Fibroblast of lung (primary cell): Measurements from ENCODE around the gene VPS35L. TPM values are rescaled to one million over a fixed set of nuclear protein-coding genes. Genes with fewer than 3 reads are reported as not detected.

ENCODE experiments used
- DNase-seq, 2 donors: peaks; one replicate each; pipeline versions ENCODE4 v3.0.0 to v3.0.0-alpha.2; 2010; ENCODE audit warnings: low read depth in 2 of 2
- H2AFZ ChIP-seq: 2 replicates; pipeline ENCODE4 v1.5.1; 2012; ENCODE audit warnings: low read length, control low read depth, inconsistent platforms
- H3K27ac ChIP-seq: 2 replicates; pipeline ENCODE4 v1.5.1; 2011; ENCODE audit warnings: low read length, control low read depth; ENCODE audit not compliant: insufficient read depth
- H3K27me3 ChIP-seq: 2 replicates; pipeline ENCODE4 v1.5.1; 2011; ENCODE audit warnings: mild to moderate bottlenecking, low read length; ENCODE audit not compliant: control insufficient read depth, insufficient read depth
- H3K36me3 ChIP-seq: 2 replicates; pipeline ENCODE4 v1.5.1; 2011; ENCODE audit warnings: low read length; ENCODE audit not compliant: control insufficient read depth, insufficient read depth
- H3K4me1 ChIP-seq: 2 replicates; pipeline ENCODE4 v1.5.1; 2011; ENCODE audit warnings: low read length; ENCODE audit not compliant: control insufficient read depth, insufficient read depth; ENCODE audit errors: extremely low read depth
- H3K4me2 ChIP-seq: 2 replicates; pipeline ENCODE4 v1.5.1; 2011; ENCODE audit warnings: low read length, control low read depth; ENCODE audit not compliant: insufficient read depth; ENCODE audit errors: extremely low read depth
- H3K4me3 ChIP-seq, 4 experiments: fragments of 200-600 bp in 1 of 4; sonication (generic) in 1 of 4; replicated peaks in 1 of 4; 2 replicates each; pipeline ENCODE4 v1.5.1; 2011 to 2016; ENCODE audit warnings: low read length in 4 of 4, low read depth in 3 of 4, mild to moderate bottlenecking in 3 of 4, control low read depth in 2 of 4, inconsistent platforms in 1 of 4, mixed read lengths in 1 of 4; ENCODE audit not compliant: insufficient read depth in 1 of 4; ENCODE audit errors: control extremely low read depth in 1 of 4
- H3K79me2 ChIP-seq: 2 replicates; pipeline ENCODE4 v1.5.1; 2012; ENCODE audit warnings: mild to moderate bottlenecking, low read length, inconsistent platforms; ENCODE audit not compliant: control insufficient read depth, insufficient read depth
- H3K9ac ChIP-seq: 2 replicates; pipeline ENCODE4 v1.5.1; 2011; ENCODE audit warnings: mild to moderate bottlenecking, low read length, control low read depth; ENCODE audit not compliant: insufficient read depth
- H3K9me3 ChIP-seq: 2 replicates; pipeline ENCODE4 v1.5.1; 2012; ENCODE audit warnings: low read depth, low read length; ENCODE audit not compliant: control insufficient read depth, insufficient read depth
- H4K20me1 ChIP-seq: 2 replicates; pipeline ENCODE4 v1.5.1; 2011; ENCODE audit warnings: low read length; ENCODE audit not compliant: control insufficient read depth, insufficient read depth; ENCODE audit errors: extremely low read depth
- CTCF ChIP-seq, 2 donors: IDR thresholded peaks in 1 of 2; conservative IDR thresholded peaks in 1 of 2; 1 replicate in 1 of 2; 2 replicates in 1 of 2; pipeline ENCODE4 v1.5.1; 2011 to 2012; ENCODE audit warnings: low read length in 2 of 2, control low read depth in 1 of 2, inconsistent platforms in 1 of 2, low read depth in 1 of 2, mild to moderate bottlenecking in 1 of 2
- EZH2 ChIP-seq: IDR thresholded peaks from 2 replicates; pipeline ENCODE4 v1.5.1; 2012; ENCODE audit warnings: low read length, control low read depth, mild to moderate bottlenecking; ENCODE audit errors: missing control alignments
- polyA plus RNA-seq, 2 donors: library from polyadenylated mRNA; depleted of rRNA in 1 of 2; stranded (reverse) in 1 of 2; unstranded in 1 of 2; fragments of >200 nt; gene quantifications; 2 replicates each; pipeline ENCODE4 v1.2.1, GENCODE V29; 2011 to 2012; ENCODE audit warnings: missing spikeins in 1 of 2
- total RNA-seq: library from RNA; depleted of rRNA; stranded (reverse); fragments of >200 nt; gene quantifications from 2 replicates; pipeline ENCODE4 v1.2.1, GENCODE V29; 2014

Gene VPS35L
- total and polyA plus RNA-seq, 2 donors (not counting 1 experiment from before 2014, with no cell fraction given): 46.7 to 54.7 TPM

GRCh38 chr16:19704321-19705145 is 149.0 kb downstream of the VPS35L start:
- Histone ChIP-seq H3K9ac (peak overlapping the region; percentile 27), H3K4me2 (peak overlapping the region; percentile 41), H3K9me3 (no peaks in the 10 kb centered on the region), H3K36me3 (peaks cover 16% of the 10 kb centered on the region), H4K20me1 (no peaks in the 10 kb centered on the region), H3K79me2 (no peaks in the 10 kb centered on the region), H3K4me1 (peaks cover 17% of the 10 kb centered on the region), H3K4me3 (no peak overlapping the region), H2AFZ (no peak overlapping the region), H3K27ac (peak overlapping the region; percentile 90), H3K27me3 (no peaks in the 10 kb centered on the region)
- TF ChIP-seq CTCF (conservative IDR thresholded peaks at IDR 0.05 in 1 of 2, IDR thresholded peaks at IDR 0.05 in 1 of 2; ENCODE audit: low read depth in 1 of 2, low read length in 2 of 2) (no peak), EZH2 (no peak)
- DNase-seq: peak; percentile 66 to 79

GRCh38 chr16:19705146-19705501 is 149.6 kb downstream of the VPS35L start:
- no peaks in the 10 kb centered on the region for H4K20me1 ChIP-seq
- H3K27me3 ChIP-seq: no peaks in the 10 kb centered on the region
- no peaks in the 10 kb centered on the region for H3K9me3 ChIP-seq
- no peaks in the 10 kb centered on the region for H3K79me2 ChIP-seq
- no peak for DNase-seq
- H3K4me3 ChIP-seq: no peak overlapping the region
- TF ChIP-seq EZH2: no peak
- TF ChIP-seq CTCF (conservative IDR thresholded peaks at IDR 0.05 in 1 of 2, IDR thresholded peaks at IDR 0.05 in 1 of 2; ENCODE audit: low read depth in 1 of 2, low read length in 2 of 2): no peak
- H3K4me2 ChIP-seq: no peak overlapping the region
- peaks cover 17% of the 10 kb centered on the region for H3K4me1 ChIP-seq
- H2AFZ ChIP-seq: no peak overlapping the region
- peaks cover 17% of the 10 kb centered on the region for H3K36me3 ChIP-seq
- H3K27ac ChIP-seq: peak overlapping the region; percentile 90
- H3K9ac ChIP-seq: no peak overlapping the region

GRCh38 chr16:19705843-19706242 is 150.3 kb downstream of the VPS35L start:
- Histone ChIP-seq H3K9ac (no peak overlapping the region), H4K20me1 (no peaks in the 10 kb centered on the region), H3K36me3 (peaks cover 18% of the 10 kb centered on the region), H3K4me3 (no peak overlapping the region), H3K79me2 (no peaks in the 10 kb centered on the region), H3K4me1 (peaks cover 11% of the 10 kb centered on the region), H3K27me3 (no peaks in the 10 kb centered on the region), H3K4me2 (no peak overlapping the region), H2AFZ (no peak overlapping the region), H3K27ac (no peak overlapping the region), H3K9me3 (no peaks in the 10 kb centered on the region)
- TF ChIP-seq EZH2 (no peak), CTCF (conservative IDR thresholded peaks at IDR 0.05 in 1 of 2, IDR thresholded peaks at IDR 0.05 in 1 of 2; ENCODE audit: low read depth in 1 of 2, low read length in 2 of 2) (no peak)
- DNase-seq: no peak
